Spleen (tissue), 11 donors: Measurements from ENCODE around the gene CEP72. TPM values are rescaled to one million over a fixed set of nuclear protein-coding genes. Genes with fewer than 3 reads are reported as not detected.

Source experiments
- DNase-seq: peaks from one replicate; pipeline ENCODE4 v3.0.0-alpha.2; 2020
- H3K27ac ChIP-seq, 8 donors: fragments of 200-600 bp; sonication (generic) in 7 of 8; 1 replicate in 4 of 8; 2 replicates in 4 of 8; pipeline versions ENCODE4 v1.5.0 to v1.8.0; 2016 to 2021; ENCODE audit warnings: inconsistent platforms in 4 of 8, mild to moderate bottlenecking in 4 of 8, moderate library complexity in 1 of 8
- H3K27me3 ChIP-seq, 7 donors: fragments of 200-600 bp; sonication (generic) in 6 of 7; replicated peaks in 1 of 7; 1 replicate in 4 of 7; 2 replicates in 3 of 7; pipeline versions ENCODE4 v1.5.0 to v1.8.0; 2016 to 2021; ENCODE audit warnings: inconsistent platforms in 3 of 7, mild to moderate bottlenecking in 1 of 7
- H3K36me3 ChIP-seq, 6 donors: fragments of 200-600 bp; sonication (generic) in 5 of 6; 1 replicate in 4 of 6; 2 replicates in 2 of 6; pipeline versions ENCODE4 v1.5.0 to v1.8.0; 2016 to 2021; ENCODE audit warnings: inconsistent platforms in 2 of 6
- H3K4me1 ChIP-seq, 6 donors: fragments of 200-600 bp; sonication (generic) in 5 of 6; 1 replicate in 3 of 6; 2 replicates in 3 of 6; pipeline versions ENCODE4 v1.5.0 to v1.8.0; 2016 to 2021; ENCODE audit warnings: inconsistent platforms in 3 of 6
- H3K4me3 ChIP-seq, 8 donors: fragments of 200-600 bp; sonication (generic) in 7 of 8; 1 replicate in 4 of 8; 2 replicates in 4 of 8; pipeline versions ENCODE4 v1.5.0 to v1.8.0; 2016 to 2021; ENCODE audit warnings: inconsistent platforms in 4 of 8, mild to moderate bottlenecking in 4 of 8, moderate library complexity in 2 of 8
- H3K9me3 ChIP-seq, 8 donors: fragments of 200-600 bp; sonication (generic) in 7 of 8; 1 replicate in 4 of 8; 2 replicates in 4 of 8; pipeline versions ENCODE4 v1.5.0 to v1.8.0; 2016 to 2021; ENCODE audit warnings: inconsistent platforms in 4 of 8
- CTCF ChIP-seq, 11 experiments: fragments of 200-600 bp in 7 of 11; fragments of 450-650 bp in 4 of 11; sonication (generic) in 4 of 11; IDR thresholded peaks in 8 of 11; conservative IDR thresholded peaks in 3 of 11; 1 replicate in 7 of 11; 2 replicates in 4 of 11; pipeline versions ENCODE4 v1.4.0 to v1.8.0; 2016 to 2021; ENCODE audit warnings: antibody characterized with exemption in 11 of 11, inconsistent platforms in 4 of 11, mild to moderate bottlenecking in 1 of 11
- POLR2A ChIP-seq, 3 donors: fragments of 450-650 bp; IDR thresholded peaks; one replicate each; pipeline ENCODE4 v1.5.1; 2017; ENCODE audit warnings: antibody characterized with exemption in 3 of 3, mild to moderate bottlenecking in 1 of 3
- POLR2AphosphoS5 ChIP-seq, 3 donors: sonication (generic); formaldehyde crosslinking; IDR thresholded peaks; one replicate each; pipeline ENCODE4 v1.5.1; 2017; ENCODE audit warnings: antibody characterized with exemption in 3 of 3
- WGBS, 5 donors: extraction: QIAGEN DNeasy Blood & Tissue Kit in 3 of 5; methylation state at CpG; one replicate each; pipeline versions ENCODE4 v1.1.5 to v1.1.7; 2013 to 2018; 5-methylcytosine and 5-hydroxymethylcytosine counted together
- intact Hi-C: fragments of 100-400 bp; cut with DNase I; formaldehyde crosslinking; loops from one replicate; pipeline ENCODE4 v1.15.0; 2023; ENCODE audit warnings: low total_unique reads
- polyA plus RNA-seq, 3 donors: library from polyadenylated mRNA; stranded (reverse); fragments of 200-250 nt; gene quantifications; one replicate each; pipeline ENCODE4 v1.2.1, GENCODE V29; 2013
- total RNA-seq, 7 donors: library from RNA; depleted of rRNA in 3 of 7; stranded (reverse); fragments of >200 nt in 3 of 7; fragmentation: NEBNext Ultra II Directional in 4 of 7; extraction: Animal tissue kit (Norgen Biotek cat#: 25700) in 4 of 7; gene quantifications; one replicate each; pipeline versions ENCODE4 v1.1.0 to v1.2.1, GENCODE V29; 2016 to 2021
- donor health status: healthy with polysubstance abuse.
- donor health status: DM: no; HTN: no; CAD: no; lungs with moderate emphysema.
- donor health status: DM: no; HTN: no; CAD: no.
- donor health status: Bipolar disorder and iron deficiency.
- donor health status: healthy.
- donor health status: DM: no; HTN: no; CAD: no.
- donor health status: DM: yes; HTN: yes; CAD: no.

The CEP72 gene
- total and polyA plus RNA-seq, 10 donors = 2.1 to 13.1 (median 9.0) TPM

- H3K9me3 ChIP-seq = no peaks in the 10 kb centered on the region
- H3K4me1 ChIP-seq = peaks cover 0 to 4% (median 0%) of the 10 kb centered on the region in 6 donors
- 90 to 97% (median 95%) methylated on average over 12 to 20 of the region's 20 CpGs for WGBS, 5 donors
- H3K36me3 ChIP-seq = peaks cover 0 to 79% (median 30%) of the 10 kb centered on the region in 6 donors
- H3K4me3 ChIP-seq = no peak overlapping the region
- TF ChIP-seq POLR2AphosphoS5 (IDR thresholded peaks at IDR 0.05) (no peak), POLR2A (IDR thresholded peaks at IDR 0.05) (no peak), CTCF (IDR thresholded peaks at IDR 0.05 in 8 of 11, conservative IDR thresholded peaks at IDR 0.05 in 3 of 11) (no peak)
- DNase-seq = peak; percentile 69
- peaks cover 0 to 6% (median 0%) of the 10 kb centered on the region in 7 donors for H3K27me3 ChIP-seq
- intact Hi-C loops = no loop called here
- H3K27ac ChIP-seq = no peak overlapping the region
Measured at GRCh38 chr5:664994-665360, 52.8 kb downstream of the CEP72 start.

- Histone ChIP-seq H3K27ac (no peak overlapping the region), H3K36me3 (peaks cover 0 to 73% (median 26%) of the 10 kb centered on the region in 6 donors), H3K9me3 (no peaks in the 10 kb centered on the region), H3K27me3 (peaks cover 0 to 11% (median 0%) of the 10 kb centered on the region in 7 donors), H3K4me1 (peaks cover 0 to 4% (median 0%) of the 10 kb centered on the region in 6 donors), H3K4me3 (no peak overlapping the region)
- TF ChIP-seq POLR2A (IDR thresholded peaks at IDR 0.05) = no peak
- TF ChIP-seq POLR2AphosphoS5 (IDR thresholded peaks at IDR 0.05) = no peak
- no peak for TF ChIP-seq CTCF (IDR thresholded peaks at IDR 0.05 in 8 of 11, conservative IDR thresholded peaks at IDR 0.05 in 3 of 11)
- 91 to 95% (median 93%) methylated on average over 4 to 8 of the region's 8 CpGs for WGBS, 5 donors
- DNase-seq = no peak
- intact Hi-C loops = no loop called here
Measured at GRCh38 chr5:665541-665955, 53.4 kb downstream of the CEP72 start.

DNA sequence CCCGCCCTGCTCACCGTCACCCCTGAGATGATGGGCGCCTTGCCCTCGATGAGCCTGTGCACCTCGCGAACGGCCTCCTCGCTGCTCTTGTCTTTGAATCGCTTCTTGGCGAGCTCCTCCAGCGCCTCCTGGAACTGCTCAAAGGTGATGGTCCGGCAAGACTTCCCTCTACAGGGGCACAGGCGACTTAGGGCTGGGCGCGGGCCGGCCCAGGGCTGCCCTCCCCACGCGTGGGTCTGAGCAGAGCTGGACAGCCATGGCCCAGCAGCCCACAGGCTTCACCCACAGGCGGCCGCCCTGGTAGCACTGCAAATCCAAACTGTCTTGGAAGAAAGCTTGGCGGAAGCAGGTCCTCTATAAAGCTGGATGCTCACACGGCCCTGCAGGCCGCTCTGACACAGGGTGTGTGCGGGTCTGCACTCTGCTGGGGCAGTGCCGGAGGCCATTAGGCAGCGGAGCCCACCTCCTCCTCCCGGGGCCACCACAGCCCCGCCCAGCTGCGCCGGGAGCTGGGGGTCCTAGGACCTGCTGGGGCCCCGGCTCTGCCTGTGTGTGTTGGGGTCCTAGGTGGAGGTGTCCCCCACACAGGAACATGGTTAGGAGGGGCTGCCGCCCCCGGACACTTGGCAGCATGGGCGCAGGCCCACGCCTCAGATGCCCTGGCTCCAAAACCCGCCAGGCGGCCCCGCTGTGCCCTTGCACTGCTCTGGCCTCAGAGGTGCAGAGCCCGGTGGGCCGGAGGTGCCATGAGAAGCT lies 54.0 kb downstream of the CEP72 start:
- Histone ChIP-seq H3K36me3 (peaks cover 0 to 69% (median 23%) of the 10 kb centered on the region in 6 donors), H3K4me1 (peaks cover 0 to 6% (median 2%) of the 10 kb centered on the region in 6 donors), H3K9me3 (no peaks in the 10 kb centered on the region), H3K4me3 (no peak overlapping the region), H3K27ac (no peak overlapping the region), H3K27me3 (peaks cover 0 to 17% (median 0%) of the 10 kb centered on the region in 7 donors)
- TF ChIP-seq POLR2AphosphoS5 (IDR thresholded peaks at IDR 0.05) = peak in 1 of 3 donors; percentile 3
- no peak for TF ChIP-seq POLR2A (IDR thresholded peaks at IDR 0.05)
- peak; percentile 74 for DNase-seq
- intact Hi-C loops = no loop called here
- WGBS, 5 donors = 95 to 98% (median 96%) methylated on average over 28 to 40 of the region's 40 CpGs

- H3K4me1 ChIP-seq = peaks cover 0 to 14% (median 10%) of the 10 kb centered on the region in 6 donors
Measured at GRCh38 chr5:666816-667498, 54.8 kb downstream of the CEP72 start.

More at GRCh38 chr5:666816-667498, 54.8 kb downstream of the CEP72 start:
- peaks cover 0 to 25% (median 2%) of the 10 kb centered on the region in 7 donors for H3K27me3 ChIP-seq
- H3K36me3 ChIP-seq = peaks cover 0 to 61% (median 23%) of the 10 kb centered on the region in 6 donors
- DNase-seq = peak; percentile 36
- intact Hi-C loops = no loop called here
- H3K4me3 ChIP-seq = no peak overlapping the region
- H3K9me3 ChIP-seq = no peaks in the 10 kb centered on the region
- TF ChIP-seq CTCF (IDR thresholded peaks at IDR 0.05 in 8 of 11, conservative IDR thresholded peaks at IDR 0.05 in 3 of 11) (no peak), POLR2A (IDR thresholded peaks at IDR 0.05) (no peak), POLR2AphosphoS5 (IDR thresholded peaks at IDR 0.05) (no peak)
- 95 to 97% (median 96%) methylated on average over 13 of the region's 13 CpGs for WGBS, 5 donors
- no peak overlapping the region for H3K27ac ChIP-seq
